Neuron (in vitro differentiated cells): ENCODE results near the gene SHBG.
A peak's percentile ranks its signal among the peaks of the same experiment; 100 is the strongest.

Experiments used
- H2AFZ ChIP-seq: one replicate; pipeline ENCODE4 v1.6.1; 2013; ENCODE audit warnings: low read depth, mild to moderate bottlenecking, inconsistent platforms, low read length, moderate library complexity
- H3K27me3 ChIP-seq: one replicate; pipeline ENCODE4 v1.6.1; 2013; ENCODE audit warnings: low read length; ENCODE audit not compliant: insufficient read depth
- H3K36me3 ChIP-seq: one replicate; pipeline ENCODE4 v1.6.1; 2013; ENCODE audit warnings: low read length; ENCODE audit not compliant: insufficient read depth
- H3K4me1 ChIP-seq: one replicate; pipeline ENCODE4 v1.6.1; 2013; ENCODE audit warnings: low read length; ENCODE audit not compliant: insufficient read depth
- H3K4me3 ChIP-seq: 2 replicates; pipeline ENCODE4 v1.5.1; 2013; ENCODE audit warnings: mild to moderate bottlenecking, low read length, moderate library complexity
- H3K9me3 ChIP-seq: one replicate; pipeline ENCODE4 v1.6.1; 2013; ENCODE audit warnings: low read length

The SHBG gene

GRCh38 chr17:7644775-7645174 lies 14.8 kb downstream of the SHBG start:
- no peak overlapping the region for H2AFZ ChIP-seq
- H3K4me1 ChIP-seq: no peaks in the 10 kb centered on the region
- no peaks in the 10 kb centered on the region for H3K27me3 ChIP-seq

GRCh38 chr17:7646457-7646856 lies 16.5 kb downstream of the SHBG start:
- Histone ChIP-seq H3K9me3 (no peaks in the 10 kb centered on the region), H3K4me3 (no peak overlapping the region), H3K27me3 (no peaks in the 10 kb centered on the region), H3K36me3 (no peaks in the 10 kb centered on the region), H2AFZ (no peak overlapping the region), H3K4me1 (peaks cover 10% of the 10 kb centered on the region)

More at GRCh38 chr17:7644775-7645174, 14.8 kb downstream of the SHBG start:
- Histone ChIP-seq H3K36me3 (no peaks in the 10 kb centered on the region), H3K4me3 (no peak overlapping the region), H3K9me3 (no peaks in the 10 kb centered on the region)

- no peaks in the 10 kb centered on the region for H3K27me3 ChIP-seq
- H3K4me3 ChIP-seq: no peak overlapping the region
- H3K36me3 ChIP-seq: no peaks in the 10 kb centered on the region
- peaks cover 12% of the 10 kb centered on the region for H3K4me1 ChIP-seq
- no peaks in the 10 kb centered on the region for H3K9me3 ChIP-seq
- H2AFZ ChIP-seq: no peak overlapping the region
Measured at GRCh38 chr17:7647018-7647417, 17.1 kb downstream of the SHBG start.

GRCh38 chr17:7650509-7651096 lies 20.7 kb downstream of the SHBG start, which contains the start of gene ATP1B2:
ATP1B2 (plus strand) TSS chr17:7650926; CDS start chr17:7651519, 593 bp downstream.
- Histone ChIP-seq H3K36me3 (peaks cover 10% of the 10 kb centered on the region), H2AFZ (peak within 1 kb of the TSS; percentile 83), H3K9me3 (no peaks in the 10 kb centered on the region), H3K4me1 (peaks cover 14% of the 10 kb centered on the region), H3K4me3 (peak within 1 kb of the TSS; percentile 51), H3K27me3 (no peaks in the 10 kb centered on the region)

GRCh38 chr17:7651097-7651664 lies 21.2 kb downstream of the SHBG start:
- Histone ChIP-seq H3K36me3 (peaks cover 10% of the 10 kb centered on the region), H3K9me3 (no peaks in the 10 kb centered on the region), H3K27me3 (no peaks in the 10 kb centered on the region), H3K4me3 (peak overlapping the region; percentile 51), H2AFZ (peak overlapping the region; percentile 83), H3K4me1 (peaks cover 15% of the 10 kb centered on the region)

GRCh38 chr17:7651665-7652387 lies 21.9 kb downstream of the SHBG start:
- H3K4me3 ChIP-seq: peak overlapping the region; percentile 51
- peaks cover 10% of the 10 kb centered on the region for H3K36me3 ChIP-seq
- H3K4me1 ChIP-seq: peaks cover 21% of the 10 kb centered on the region
- peak overlapping the region; percentile 51 for H2AFZ ChIP-seq
- no peaks in the 10 kb centered on the region for H3K9me3 ChIP-seq
- no peaks in the 10 kb centered on the region for H3K27me3 ChIP-seq

- no peaks in the 10 kb centered on the region for H3K27me3 ChIP-seq
- peaks cover 27% of the 10 kb centered on the region for H3K4me1 ChIP-seq
- no peaks in the 10 kb centered on the region for H3K9me3 ChIP-seq
- H3K36me3 ChIP-seq: peaks cover 10% of the 10 kb centered on the region
- H2AFZ ChIP-seq: no peak overlapping the region
- H3K4me3 ChIP-seq: peak overlapping the region; percentile 51
Measured at GRCh38 chr17:7652388-7653356, 22.7 kb downstream of the SHBG start.

- Histone ChIP-seq H3K4me3 (no peak overlapping the region), H2AFZ (no peak overlapping the region), H3K9me3 (no peaks in the 10 kb centered on the region), H3K4me1 (peaks cover 27% of the 10 kb centered on the region), H3K36me3 (peaks cover 10% of the 10 kb centered on the region), H3K27me3 (no peaks in the 10 kb centered on the region)
Measured at GRCh38 chr17:7654832-7655540, 25.1 kb downstream of the SHBG start.

- H3K4me3 ChIP-seq: no peak overlapping the region
- H3K4me1 ChIP-seq: peaks cover 22% of the 10 kb centered on the region
- H3K36me3 ChIP-seq: peaks cover 10% of the 10 kb centered on the region
- no peaks in the 10 kb centered on the region for H3K9me3 ChIP-seq
- H2AFZ ChIP-seq: no peak overlapping the region
- H3K27me3 ChIP-seq: no peaks in the 10 kb centered on the region
Measured at GRCh38 chr17:7655541-7655840, 25.6 kb downstream of the SHBG start.

- H3K27me3 ChIP-seq: no peaks in the 10 kb centered on the region
- H2AFZ ChIP-seq: no peak overlapping the region
- H3K9me3 ChIP-seq: no peaks in the 10 kb centered on the region
- no peak overlapping the region for H3K4me3 ChIP-seq
- peaks cover 10% of the 10 kb centered on the region for H3K36me3 ChIP-seq
- H3K4me1 ChIP-seq: peaks cover 14% of the 10 kb centered on the region
Measured at GRCh38 chr17:7656958-7657609, 27.1 kb downstream of the SHBG start.

- H3K27me3 ChIP-seq: no peaks in the 10 kb centered on the region
- peaks cover 63% of the 10 kb centered on the region for H3K36me3 ChIP-seq
- H3K4me1 ChIP-seq: no peaks in the 10 kb centered on the region
- no peak overlapping the region for H2AFZ ChIP-seq
- no peak overlapping the region for H3K4me3 ChIP-seq
- no peaks in the 10 kb centered on the region for H3K9me3 ChIP-seq
Measured at GRCh38 chr17:7667656-7668406, 37.9 kb downstream of the SHBG start.
